Body of pancreas (tissue), 4 donors: ENCODE data around the gene PAOX. TPM values are rescaled to one million over a fixed set of nuclear protein-coding genes. Genes with fewer than 3 reads are reported as not detected.
A peak's percentile ranks its signal among the peaks of the same experiment; 100 is the strongest.

Experiments used
- ATAC-seq: fragments of 150-250 bp; one replicate; pipeline ENCODE4 v1.9.1; 2016
- DNase-seq, 4 donors: peaks; one replicate each; pipeline ENCODE4 v3.0.0-alpha.2; 2019
- H3K27ac ChIP-seq, 4 donors: fragments of 200-600 bp; sonication (generic); 1 replicate in 3 of 4; 2 replicates in 1 of 4; pipeline versions ENCODE4 v1.5.1 to v1.6.1; 2016 to 2019; ENCODE audit warnings: mild to moderate bottlenecking in 1 of 4, mixed read lengths in 1 of 4, moderate library complexity in 1 of 4
- H3K27me3 ChIP-seq, 2 donors: fragments of 200-600 bp; sonication (generic); one replicate each; pipeline ENCODE4 v1.6.0; 2016; ENCODE audit warnings: mild to moderate bottlenecking in 1 of 2
- H3K36me3 ChIP-seq, 2 donors: fragments of 200-600 bp; sonication (generic); replicated peaks in 1 of 2; 2 replicates each; pipeline ENCODE4 v1.5.1; 2016; ENCODE audit warnings: low read depth in 2 of 2; ENCODE audit not compliant: insufficient read depth in 1 of 2
- H3K4me1 ChIP-seq: fragments of 200-600 bp; sonication (generic); one replicate; pipeline ENCODE4 v1.6.0; 2016
- H3K4me3 ChIP-seq, 2 donors: fragments of 200-600 bp; sonication (generic); 1 replicate in 1 of 2; 2 replicates in 1 of 2; pipeline ENCODE4 v1.5.1; 2016 to 2019
- H3K9me3 ChIP-seq, 3 donors: fragments of 200-600 bp; sonication (generic); 1 replicate in 2 of 3; 2 replicates in 1 of 3; pipeline ENCODE4 v1.5.1; 2016
- CTCF ChIP-seq, 7 experiments: fragments of 450-650 bp in 4 of 7; fragments of 200-600 bp in 3 of 7; sonication (generic) in 3 of 7; IDR thresholded peaks; one replicate each; pipeline ENCODE4 v1.5.1; 2016 to 2019; ENCODE audit warnings: antibody characterized with exemption in 7 of 7
- POLR2A ChIP-seq, 3 donors: fragments of 450-650 bp; IDR thresholded peaks; one replicate each; pipeline ENCODE4 v1.6.1; 2016; ENCODE audit warnings: antibody characterized with exemption in 3 of 3, mild to moderate bottlenecking in 2 of 3
- WGBS, 2 donors: methylation state at CpG; one replicate each; pipeline ENCODE4 v1.1.5; 2017; 5-methylcytosine and 5-hydroxymethylcytosine counted together
- intact Hi-C: fragments of 100-400 bp; cut with DNase I; formaldehyde crosslinking; loops from one replicate; pipeline ENCODE4 v1.15.1; 2023
- total RNA-seq, 2 donors: library from RNA; depleted of rRNA; stranded (reverse); fragments of >200 nt; gene quantifications; one replicate each; pipeline ENCODE4 v1.1.0, GENCODE V29; 2016

PAOX gene
- total RNA-seq, 2 donors from 2014 or later, result 8.3 to 9.6 TPM

GRCh38 chr10:133351408-133352318, 27.4 kb upstream of the PAOX start:
- Histone ChIP-seq H3K4me3 (no peak overlapping the region), H3K36me3 (no peaks in the 10 kb centered on the region), H3K9me3 (no peaks in the 10 kb centered on the region), H3K4me1 (peaks cover 5% of the 10 kb centered on the region), H3K27me3 (no peaks in the 10 kb centered on the region), H3K27ac (no peak overlapping the region)
- ATAC-seq (no peak), DNase-seq (no peak)
- WGBS, 2 donors, result 57 to 65% methylated on average over 12 to 24 of the region's 24 CpGs
- TF ChIP-seq POLR2A (IDR thresholded peaks at IDR 0.05) (no peak), CTCF (IDR thresholded peaks at IDR 0.05) (no peak)
- intact Hi-C loops, result no loop called here

- H3K4me1 ChIP-seq, result peaks cover 20% of the 10 kb centered on the region
- no peaks in the 10 kb centered on the region for H3K36me3 ChIP-seq
- no peak overlapping the region for H3K27ac ChIP-seq
- DNase-seq, result peak in 1 of 4 donors; percentile 62
- intact Hi-C loops, result no loop called here
- 60 to 65% methylated on average over 5 to 16 of the region's 16 CpGs for WGBS, 2 donors
- ATAC-seq, result no peak
- H3K27me3 ChIP-seq, result no peaks in the 10 kb centered on the region
- H3K4me3 ChIP-seq, result no peak overlapping the region
- H3K9me3 ChIP-seq, result no peaks in the 10 kb centered on the region
- TF ChIP-seq POLR2A (IDR thresholded peaks at IDR 0.05) (no peak), CTCF (IDR thresholded peaks at IDR 0.05) (no peak)
Observed at GRCh38 chr10:133353202-133353959, 25.7 kb upstream of the PAOX start.

GRCh38 chr10:133353988-133354605, 25.0 kb upstream of the PAOX start:
- DNase-seq (no peak), ATAC-seq (no peak)
- 83 to 90% methylated on average over 11 to 15 of the region's 16 CpGs for WGBS, 2 donors
- Histone ChIP-seq H3K4me3 (no peak overlapping the region), H3K27me3 (no peaks in the 10 kb centered on the region), H3K27ac (no peak overlapping the region), H3K9me3 (no peaks in the 10 kb centered on the region), H3K36me3 (no peaks in the 10 kb centered on the region), H3K4me1 (peaks cover 27% of the 10 kb centered on the region)
- intact Hi-C loops, result no loop called here
- no peak for TF ChIP-seq POLR2A (IDR thresholded peaks at IDR 0.05)
- TF ChIP-seq CTCF (IDR thresholded peaks at IDR 0.05), result no peak

GRCh38 chr10:133354672-133355240, 24.3 kb upstream of the PAOX start:
- no peak for DNase-seq
- ATAC-seq, result no peak
- H3K4me3 ChIP-seq, result no peak overlapping the region
- H3K9me3 ChIP-seq, result no peaks in the 10 kb centered on the region
- intact Hi-C loops, result no loop called here
- H3K4me1 ChIP-seq, result peaks cover 34% of the 10 kb centered on the region
- TF ChIP-seq POLR2A (IDR thresholded peaks at IDR 0.05), result no peak
- no peak for TF ChIP-seq CTCF (IDR thresholded peaks at IDR 0.05)
- no peaks in the 10 kb centered on the region for H3K27me3 ChIP-seq
- H3K27ac ChIP-seq, result no peak overlapping the region
- no peaks in the 10 kb centered on the region for H3K36me3 ChIP-seq
- 87 to 94% methylated on average over 10 to 11 of the region's 14 CpGs for WGBS, 2 donors
